Measurements from ENCODE around the gene ELFN2.

The ELFN2 gene

DNA sequence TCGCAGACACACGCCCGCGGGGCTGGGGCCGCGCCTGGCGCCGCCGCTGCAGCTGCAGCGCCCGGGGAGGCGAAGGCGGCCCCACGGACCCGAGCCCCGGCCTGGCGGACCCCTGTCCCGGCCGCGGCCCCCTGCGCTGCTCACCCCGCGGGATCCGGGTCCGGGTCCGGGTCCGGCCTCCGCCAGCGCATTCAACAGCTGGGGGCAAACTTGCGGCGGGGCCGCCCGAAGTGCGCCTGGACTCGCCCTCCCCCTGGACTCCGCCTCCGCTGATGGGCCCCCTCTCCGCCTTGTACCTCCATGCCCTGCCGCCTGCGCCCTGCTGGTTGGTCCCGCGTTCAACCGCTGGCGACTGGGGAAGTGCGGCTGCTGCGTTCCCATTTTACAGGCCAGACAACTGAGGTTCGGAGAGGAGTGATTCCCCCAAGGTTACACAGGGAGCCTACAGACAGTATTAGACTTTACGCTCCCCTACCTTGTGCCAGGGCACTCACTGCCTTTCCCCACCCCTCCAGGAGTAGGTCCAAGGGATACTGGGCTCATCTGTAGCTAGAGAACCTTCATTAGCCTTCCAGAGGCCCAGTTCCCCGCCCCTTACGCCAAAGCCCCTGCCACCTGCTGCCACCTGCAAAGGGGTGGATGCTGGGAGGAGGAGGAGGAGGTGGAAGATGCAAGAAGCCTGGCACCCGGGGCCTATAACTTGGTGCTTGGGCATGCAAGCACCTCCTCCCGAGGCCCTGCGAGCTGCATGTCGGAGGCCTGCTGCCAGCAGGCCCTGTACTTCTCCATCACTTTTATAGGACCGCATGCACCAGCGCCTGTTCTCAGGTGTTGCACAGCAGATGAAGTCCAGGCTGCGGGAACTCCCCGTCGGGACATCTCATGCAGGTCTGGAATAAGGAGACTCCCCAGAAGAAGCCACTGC lies 694 bp upstream of the ELFN2 start:
- DNase-seq = no peak

DNA sequence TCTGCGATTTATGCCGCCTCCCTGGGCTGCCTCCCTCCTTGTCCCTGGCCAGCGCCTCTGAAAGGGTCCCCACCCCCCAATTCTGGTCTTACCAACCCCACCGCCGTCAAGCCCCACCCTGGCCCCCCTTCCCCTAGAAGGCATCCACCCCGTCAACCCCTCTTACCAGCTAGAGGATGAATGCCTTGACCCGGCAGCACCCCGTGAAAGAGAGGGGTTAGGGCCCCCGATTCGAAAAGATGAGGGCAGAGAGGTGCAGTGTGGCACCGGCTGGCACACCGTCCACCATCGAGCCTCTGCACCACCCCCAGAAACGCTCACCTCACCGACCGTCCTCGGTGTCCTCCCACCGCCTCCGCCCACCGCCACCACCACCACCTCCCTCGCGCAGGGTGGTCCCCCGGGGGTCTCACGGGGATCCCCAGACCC lies 559 bp downstream of the ELFN2 start:
- no peak for DNase-seq

DNA sequence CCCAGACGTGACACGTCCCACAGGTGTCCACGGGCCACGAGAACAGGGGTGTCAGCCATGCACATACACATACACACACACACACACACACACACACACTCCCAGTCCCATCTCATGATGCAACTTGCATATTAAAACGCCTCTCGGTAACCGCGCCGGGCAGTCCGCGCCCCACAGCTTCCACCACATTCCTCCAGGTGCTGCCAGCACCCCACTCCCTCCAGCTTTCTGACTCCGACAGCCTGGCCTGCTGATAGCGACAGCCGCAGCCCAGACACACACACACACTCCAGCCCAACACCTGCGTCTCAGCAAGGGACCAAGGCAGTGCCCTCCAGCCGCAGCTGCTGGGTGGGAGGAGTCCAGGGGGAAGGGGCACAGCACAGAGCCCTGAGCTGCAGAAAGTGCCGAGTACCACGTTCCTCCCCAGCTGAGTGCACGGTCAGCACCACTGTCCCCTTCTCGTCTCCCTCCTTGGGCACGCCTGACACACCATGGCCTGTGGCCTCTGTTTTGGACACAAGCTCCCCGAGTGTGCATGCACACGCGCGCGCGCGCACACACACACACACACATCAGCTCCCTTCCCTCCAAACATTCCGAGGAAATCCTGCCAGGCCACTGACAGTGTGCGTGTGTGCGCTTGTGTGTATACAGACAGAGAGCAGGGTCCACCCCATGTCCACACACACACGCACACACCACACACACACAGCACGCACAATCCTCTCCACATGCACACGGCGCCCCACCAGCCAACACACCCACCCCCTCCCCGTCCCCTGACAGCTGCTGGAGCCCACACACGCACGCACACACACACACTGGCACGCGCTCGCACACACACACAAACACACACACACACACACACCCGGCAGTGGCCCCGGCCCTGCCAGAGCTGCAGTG lies 1.2 kb downstream of the ELFN2 start:
- DNase-seq = peak in 3 of 58 donors; percentile 33 to 42 (median 40)

DNA sequence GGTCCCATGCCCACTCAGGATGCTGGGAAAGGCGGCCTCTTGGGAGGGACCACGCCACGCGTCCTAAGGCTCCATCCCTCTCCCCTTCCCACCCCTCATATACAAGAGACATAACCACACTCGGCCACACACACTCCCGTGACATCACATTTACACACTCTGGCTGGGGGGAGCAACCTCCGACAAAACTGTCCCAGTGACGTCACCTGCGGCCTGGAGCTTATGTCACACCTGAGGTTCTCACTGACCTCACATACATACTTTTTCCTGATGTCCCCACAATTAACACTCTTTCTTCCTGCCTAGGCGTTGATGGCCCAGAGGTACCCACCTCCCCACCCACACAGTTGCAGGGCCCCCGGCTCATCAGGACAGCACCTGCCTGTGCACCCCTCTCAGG lies 1.9 kb downstream of the ELFN2 start:
- DNase-seq = no peak

DNA sequence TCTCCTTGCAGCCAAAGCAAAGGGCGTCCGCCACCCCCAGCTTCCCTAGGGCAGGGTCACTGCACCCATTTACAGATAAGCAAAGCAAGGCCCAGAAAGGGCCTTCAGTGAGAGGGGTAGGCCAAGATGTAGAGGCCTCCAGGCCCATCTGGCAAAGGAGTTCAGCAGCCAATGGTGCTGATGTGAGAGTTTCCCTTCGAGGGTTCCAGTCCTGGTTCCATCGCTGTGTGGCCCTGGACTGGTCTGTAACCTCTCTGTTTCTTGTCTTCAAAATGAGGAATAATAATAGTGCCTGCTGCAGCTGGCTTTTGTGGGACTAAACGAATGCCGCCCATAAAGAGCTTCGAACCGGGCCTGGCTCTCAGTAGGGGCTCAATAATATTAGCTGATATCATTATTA lies 4.0 kb downstream of the ELFN2 start:
- no peak for DNase-seq

DNA sequence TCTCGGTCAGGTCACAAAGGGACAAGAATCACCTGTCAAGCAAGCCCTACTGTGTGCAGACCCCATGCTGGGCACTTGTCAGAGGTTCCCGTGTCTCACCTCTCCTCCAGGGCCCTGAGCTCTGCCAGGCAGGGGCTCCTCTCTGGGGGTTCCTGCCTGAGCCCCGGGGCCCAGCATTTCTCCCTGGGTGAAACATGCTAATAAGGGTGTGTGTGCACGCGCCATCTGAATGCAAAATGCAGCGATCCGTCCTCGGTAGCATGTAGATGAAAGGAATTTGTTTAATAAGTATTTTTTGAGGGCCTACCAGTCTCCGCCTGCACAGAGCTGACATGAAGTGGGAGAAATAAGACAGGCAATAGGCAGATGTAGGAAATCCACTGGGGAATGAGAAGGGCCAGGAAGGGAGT lies 5.8 kb downstream of the ELFN2 start:
- no peak for DNase-seq

DNA sequence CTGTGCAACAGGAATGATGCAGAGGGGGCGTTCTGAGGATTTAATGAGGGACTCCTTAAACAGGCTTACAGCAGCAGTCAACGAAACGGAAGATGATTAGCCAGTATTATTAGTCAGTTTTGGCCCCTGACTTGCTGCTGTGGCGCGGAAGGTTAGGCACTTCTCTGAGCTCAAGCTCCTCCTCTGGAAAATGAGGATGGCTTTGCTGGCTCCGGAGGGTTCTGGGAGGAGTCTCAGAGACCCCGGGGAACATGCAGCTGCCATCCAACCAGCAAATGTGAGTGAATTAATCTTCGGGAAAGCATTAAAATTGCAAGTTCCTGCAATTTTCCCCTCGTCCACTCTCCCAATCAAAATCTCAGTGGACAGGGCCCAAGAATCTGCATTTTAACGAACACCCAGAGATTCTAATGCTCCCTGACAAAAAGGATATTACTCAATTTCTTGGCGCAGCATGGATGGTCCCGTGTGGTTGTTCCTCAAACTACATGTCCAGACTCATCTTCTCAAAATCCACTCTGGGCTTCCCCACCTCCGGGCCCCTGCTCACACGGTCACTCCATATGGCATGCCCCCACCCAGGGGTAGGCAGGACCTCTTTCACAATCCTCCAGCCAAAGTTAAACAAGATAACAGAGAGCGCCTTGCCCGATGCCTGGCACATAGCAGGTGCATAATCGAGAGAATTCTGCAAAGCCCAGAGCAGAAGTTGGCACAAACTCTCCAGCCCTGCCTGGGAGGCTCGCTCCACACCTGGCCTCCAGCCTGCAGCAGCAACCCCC lies 6.4 kb downstream of the ELFN2 start:
- peak in 1 of 58 donors; percentile 10 for DNase-seq

DNA sequence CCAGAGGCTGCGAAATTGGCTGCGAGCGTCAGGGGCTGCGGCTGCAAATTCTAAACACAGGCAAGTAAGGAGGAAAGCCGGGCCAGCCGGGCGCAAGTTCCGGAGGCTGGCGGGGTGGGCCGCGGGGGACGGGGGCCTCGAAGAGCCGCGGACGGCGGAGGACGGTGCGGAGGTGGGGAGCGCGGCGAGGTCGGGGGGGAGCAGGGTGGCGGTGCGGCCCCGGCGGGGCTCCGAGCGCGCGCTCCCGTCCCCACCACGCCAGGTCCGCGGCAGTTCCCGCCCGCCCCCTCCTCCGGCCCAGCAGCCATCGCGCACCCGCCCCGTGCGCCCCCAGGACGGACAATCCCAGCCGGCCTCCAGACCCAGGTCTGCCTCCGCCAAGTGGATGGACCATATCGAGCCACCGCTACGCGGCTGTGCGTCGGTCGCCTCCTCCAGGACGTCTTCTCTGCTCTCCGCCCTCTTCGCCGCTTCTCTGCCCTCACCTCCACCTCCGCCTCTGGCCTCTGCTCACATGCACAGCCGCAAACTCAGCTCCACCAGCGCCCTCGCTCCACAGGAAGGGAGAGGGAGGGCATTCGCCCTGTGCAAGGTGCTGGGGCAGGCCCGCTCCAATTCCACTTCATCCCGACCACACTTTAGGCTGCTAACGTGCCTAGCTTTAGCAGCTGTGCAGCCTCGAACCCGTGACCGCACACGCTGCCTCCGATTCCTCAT lies 7.2 kb downstream of the ELFN2 start:
- DNase-seq = no peak

DNA sequence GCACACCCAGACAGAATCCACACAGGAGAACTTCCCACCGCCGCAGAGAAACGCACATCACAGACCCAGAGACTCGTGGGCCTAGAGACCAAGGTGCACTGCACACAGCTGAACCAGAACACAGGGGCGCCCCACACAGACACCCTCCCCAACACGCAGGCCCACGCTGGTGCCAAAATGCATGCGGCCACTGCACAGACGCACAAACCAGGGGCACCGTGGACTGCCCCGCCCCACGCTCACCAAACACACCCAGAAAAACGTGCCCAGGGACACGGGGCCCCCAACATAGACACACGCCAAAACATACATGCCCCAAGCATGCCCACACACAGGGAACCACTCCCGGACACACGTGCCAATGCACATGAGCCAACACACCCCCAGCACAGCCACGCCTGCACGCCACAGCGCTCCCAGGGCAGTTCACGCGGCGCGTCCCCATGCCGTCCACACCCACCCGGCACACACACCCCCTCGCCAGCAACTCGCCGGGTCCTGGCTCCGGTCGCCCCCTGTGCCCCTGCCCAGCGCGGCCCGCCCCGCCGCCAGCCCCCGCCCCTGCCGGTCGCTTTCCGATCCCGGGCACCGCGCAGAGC lies 7.8 kb downstream of the ELFN2 start:
- peak in 3 of 58 donors; percentile 17 to 42 (median 34) for DNase-seq

DNA sequence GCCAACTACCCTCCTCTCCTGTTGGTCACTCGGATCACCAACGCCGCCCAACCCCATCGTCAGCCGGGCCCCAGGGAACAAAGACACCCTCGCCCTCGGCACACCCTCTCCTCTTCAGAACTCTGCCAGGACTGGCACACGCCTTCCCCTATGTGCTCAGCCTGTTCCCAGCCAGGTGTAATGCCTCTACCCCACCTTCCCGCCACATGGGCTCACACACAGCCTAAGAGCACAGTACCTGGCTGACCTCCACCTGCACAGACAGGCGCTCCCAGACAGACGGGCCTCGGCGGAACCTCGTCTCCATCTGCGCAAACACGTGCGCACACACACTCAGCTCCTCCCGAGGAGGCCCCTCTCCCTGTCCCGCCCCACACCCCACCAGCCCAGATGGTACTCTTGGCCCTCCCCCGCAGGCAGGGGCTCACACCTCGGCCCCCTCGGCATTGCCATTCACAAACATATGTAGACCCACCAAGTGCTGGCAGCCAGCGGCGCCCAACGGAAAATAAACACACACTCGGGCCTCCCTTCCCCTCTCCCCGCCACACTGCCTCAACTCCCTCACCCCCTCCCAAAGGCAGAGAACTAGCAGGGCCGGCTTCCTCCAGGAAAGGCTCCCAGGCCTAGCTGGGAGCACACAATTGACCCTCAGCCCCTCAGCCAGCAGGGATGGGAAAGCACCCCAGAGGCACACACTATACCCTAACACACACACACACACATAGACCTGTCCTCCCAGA lies 8.5 kb downstream of the ELFN2 start:
- DNase-seq = peak in 2 of 58 donors; percentile 38 to 61

DNA sequence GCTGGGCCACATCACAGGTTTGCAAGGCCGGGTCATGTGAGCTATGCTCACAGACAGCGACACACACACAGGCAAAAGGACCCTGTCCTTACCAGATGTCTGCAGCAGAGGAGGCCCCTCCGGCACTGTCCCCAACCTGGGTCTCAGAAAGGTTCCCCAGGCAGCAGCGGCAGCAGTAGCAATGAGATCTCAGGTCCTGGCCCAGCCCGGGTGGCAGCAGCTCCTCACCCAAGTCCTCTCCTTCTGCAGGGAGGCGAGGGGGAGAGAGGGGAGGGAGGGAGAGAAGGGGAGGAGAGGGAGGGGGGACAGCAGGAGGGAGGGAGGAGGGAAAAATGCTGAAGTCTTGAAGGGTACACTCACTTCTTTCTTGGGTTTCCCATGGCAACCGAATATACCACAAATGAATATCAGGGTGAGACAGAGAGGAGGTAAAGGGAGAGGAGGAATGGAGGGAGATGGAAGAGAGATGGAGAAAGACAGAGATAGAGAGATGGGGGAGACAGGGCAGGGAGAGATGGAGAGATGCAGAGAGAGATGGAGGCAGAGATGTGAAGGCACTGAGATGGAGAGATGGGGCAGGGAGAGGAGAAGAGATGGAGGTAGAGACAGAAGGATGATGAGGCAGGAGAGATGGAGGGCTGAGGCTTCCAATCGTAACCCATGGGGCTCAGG lies 9.5 kb downstream of the ELFN2 start:
- peak in 11 of 58 donors; percentile 16 to 44 (median 31) for DNase-seq

DNA sequence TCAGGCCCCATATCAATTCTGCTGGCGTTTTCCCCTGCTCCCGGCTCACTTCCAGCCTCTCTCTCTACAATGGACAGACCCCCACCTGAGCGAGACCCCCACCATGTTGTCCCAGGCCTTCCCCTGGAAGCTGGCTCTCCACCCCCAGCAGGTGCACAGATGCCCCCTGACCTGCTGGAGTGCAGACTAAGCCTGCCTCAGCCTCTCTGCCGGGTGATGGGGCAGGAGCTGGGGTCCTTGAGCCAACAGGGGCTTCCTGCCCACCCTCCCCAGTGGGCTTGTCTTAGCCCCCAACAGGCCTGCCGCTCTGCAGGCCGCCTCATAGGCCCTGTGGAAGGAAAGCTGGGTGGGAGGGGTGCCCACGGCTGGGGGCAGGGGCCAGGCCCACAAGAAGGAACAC lies 10.0 kb downstream of the ELFN2 start:
- no peak for DNase-seq

DNA sequence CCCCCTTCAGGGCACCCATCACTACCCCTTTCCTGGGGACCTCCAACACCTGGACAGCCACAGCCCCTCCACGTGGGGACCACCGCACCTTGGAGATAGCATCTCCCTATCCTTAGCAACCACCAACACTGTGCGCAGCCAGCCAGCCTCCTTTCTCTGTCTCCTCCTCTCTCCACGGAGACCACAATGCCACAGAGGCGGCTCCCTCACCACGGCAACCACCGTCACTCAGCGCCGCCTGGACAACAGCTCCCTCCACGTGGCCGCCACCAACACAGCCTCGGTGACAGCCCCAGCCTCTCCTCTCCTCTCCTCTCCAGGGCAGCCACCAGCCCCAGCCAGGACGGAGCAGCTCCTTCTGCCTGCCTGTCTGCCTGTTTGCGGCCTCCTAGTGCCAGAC lies 10.5 kb downstream of the ELFN2 start:
- DNase-seq = peak in 53 of 58 donors; percentile 11 to 91 (median 62)

DNA sequence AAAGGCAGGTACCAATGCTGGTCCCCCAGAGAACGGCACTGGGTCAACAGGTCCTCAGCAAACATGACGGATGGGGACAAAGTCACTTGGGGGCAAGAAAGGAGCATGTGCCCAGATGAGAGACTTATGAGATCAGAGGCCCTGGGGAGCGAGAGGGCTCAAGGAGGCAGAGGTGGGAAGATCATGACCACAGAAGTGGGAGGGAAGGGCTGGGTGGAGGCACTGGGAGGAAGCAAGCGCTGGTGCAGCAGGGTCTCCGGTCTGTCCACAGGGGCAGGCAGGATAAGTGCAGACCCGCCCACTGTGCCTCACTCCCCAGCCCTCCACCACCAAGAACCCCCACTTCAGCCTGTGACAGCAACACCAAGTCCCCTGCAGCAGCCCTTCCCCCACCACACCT lies 10.9 kb downstream of the ELFN2 start:
- DNase-seq = no peak

DNA sequence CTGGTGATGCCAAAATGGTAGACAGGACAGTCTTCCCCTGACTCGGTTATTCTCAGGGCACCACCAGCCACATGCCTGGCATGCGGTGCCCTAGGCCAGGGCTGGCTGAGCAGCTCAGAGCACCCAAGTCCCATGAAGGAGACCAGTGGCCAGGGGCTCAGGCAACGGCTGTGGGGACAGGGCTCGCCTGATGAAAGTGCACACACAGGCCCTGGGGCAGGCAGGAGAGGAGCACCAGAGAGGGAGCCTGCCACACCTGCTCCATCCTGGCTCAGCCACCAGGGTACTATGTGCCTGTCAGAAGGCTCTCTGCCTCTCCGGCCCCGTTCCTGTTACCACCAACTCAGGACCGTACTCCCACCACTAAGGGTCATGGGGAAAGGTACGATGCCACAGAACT lies 12.1 kb downstream of the ELFN2 start:
- no peak for DNase-seq

DNA sequence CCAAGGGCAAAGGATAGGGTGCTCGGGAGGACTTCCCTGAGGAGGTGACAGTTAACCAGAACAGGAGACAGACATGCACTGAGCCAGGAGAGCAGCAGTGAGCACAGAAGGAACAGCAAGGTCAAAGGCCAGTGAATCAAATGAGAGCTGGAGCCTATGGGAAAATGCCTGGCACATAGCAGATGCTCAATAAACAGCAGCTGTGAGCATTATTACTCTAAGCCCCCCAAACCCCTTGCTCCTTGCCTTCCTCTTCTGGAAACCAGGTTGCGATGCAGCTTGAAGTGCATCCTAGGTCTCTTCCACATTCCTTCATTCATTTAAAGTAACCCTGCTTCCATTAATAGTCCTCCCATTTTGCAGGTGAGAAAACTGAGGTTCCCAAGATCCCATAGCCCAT lies 13.0 kb downstream of the ELFN2 start:
- DNase-seq = no peak

DNA sequence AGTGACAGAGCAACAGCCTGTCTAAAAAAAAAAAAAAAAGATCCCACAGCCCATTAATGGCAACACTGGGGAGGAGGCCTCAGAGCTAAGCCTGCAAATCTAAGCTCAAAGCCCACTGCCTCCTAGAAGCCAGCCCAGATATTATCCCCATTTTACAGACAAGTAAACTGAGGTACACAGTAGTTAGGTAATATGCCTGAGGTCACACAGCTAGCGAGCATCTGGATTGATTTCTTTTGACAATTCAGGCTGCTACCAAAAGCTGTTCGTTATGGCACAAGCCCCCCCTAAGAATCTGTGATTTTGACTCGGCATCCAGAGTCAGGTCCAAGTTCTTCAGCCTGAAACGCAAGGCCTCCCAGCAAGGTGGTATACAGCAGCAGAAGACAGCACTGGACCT lies 13.7 kb downstream of the ELFN2 start:
- no peak for DNase-seq

DNA sequence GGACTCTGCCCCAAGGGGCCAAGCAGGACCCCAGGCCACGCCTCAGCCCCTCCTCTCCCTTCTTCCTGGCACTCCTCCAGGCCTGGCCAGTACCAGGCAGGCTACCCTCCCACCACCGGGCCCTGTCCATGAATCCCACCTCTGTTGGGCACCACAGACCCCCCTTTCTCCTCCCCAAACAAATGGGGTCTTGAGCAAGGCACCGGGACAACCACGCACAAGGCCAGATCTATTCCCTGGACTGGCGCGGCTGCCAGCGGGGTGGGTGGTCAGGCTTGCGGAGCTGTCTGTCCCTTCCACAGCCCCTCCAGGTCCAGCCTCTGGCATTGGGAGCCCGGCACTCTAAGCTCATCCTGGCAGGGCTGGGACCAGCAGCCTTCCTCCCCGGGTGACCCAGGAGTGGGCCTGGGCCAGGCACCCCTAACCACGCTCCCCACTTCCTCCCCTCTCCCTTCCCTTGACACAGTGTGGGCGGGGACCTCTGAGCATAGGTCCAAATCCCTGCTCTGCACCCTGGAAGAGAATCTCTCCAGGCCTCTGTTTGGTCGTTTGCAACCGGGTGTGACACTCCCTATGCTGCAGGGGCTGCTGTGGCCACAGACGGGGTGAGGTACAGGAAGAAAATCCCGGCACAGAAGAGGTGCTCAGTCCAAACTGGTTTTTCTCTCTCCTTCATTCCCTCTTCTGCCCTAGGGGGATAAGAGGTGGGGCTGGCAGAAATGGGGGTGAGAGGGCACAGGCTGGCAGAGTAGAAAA lies 14.6 kb downstream of the ELFN2 start:
- DNase-seq = peak in 11 of 58 donors; percentile 15 to 62 (median 26)
